GM12878 (cell line): ENCODE measurements around the gene PITRM1. TPM values are rescaled to one million over a fixed set of nuclear protein-coding genes. Genes with fewer than 3 reads are reported as not detected.

Experiments
- ATAC-seq: fragments of 200-7000 bp; cut with Tn5 transposase; 3 replicates; pipeline ENCODE4 v1.9.1; 2020; ENCODE audit warnings: mild to moderate bottlenecking, moderate library complexity
- BruUV-seq: library from RNA; stranded (reverse); fragments of 400-500 nt; replicated peaks from 2 replicates; lab custom pipeline; 2021; lab: Mats Ljungman, UMichigan
- CTCF ChIA-PET: fragments of 300-600 bp; sonication (Branson Sonifier 250); formaldehyde crosslinking; extraction: SDS; loops from one replicate; lab custom pipeline; 2021; ENCODE audit warnings: inconsistent platforms; lab: Yijun Ruan, JAX
- POLR2A ChIA-PET: fragments of 350-600 bp; formaldehyde crosslinking; extraction: SDS; loops from one replicate; lab custom pipeline; 2021; ENCODE audit warnings: inconsistent platforms; lab: Charles Lee
- RAD21 ChIA-PET: fragments of 300-600 bp; sonication (Branson Sonifier 250); formaldehyde crosslinking; loops from one replicate; lab custom pipeline; 2023; ENCODE audit warnings: antibody characterized with exemption; ENCODE audit not compliant: unreplicated experiment; lab: Charles Lee
- SMC1A ChIA-PET: fragments of 300-600 bp; sonication (Branson Sonifier 250); formaldehyde crosslinking; loops from one replicate; lab custom pipeline; 2023; ENCODE audit not compliant: unreplicated experiment, uncharacterized antibody; lab: Charles Lee
- DNase-seq: peaks from one replicate; pipeline ENCODE4 v3.0.0-alpha.2; 2011; ENCODE audit warnings: low read depth, low spot score
- FAIRE-seq: peaks from 3 replicates; lab custom pipeline; 2011; peaks lifted over from hg19 to GRCh38; lab: Jason Lieb, UNC
- H2AFZ ChIP-seq: 2 replicates; pipeline ENCODE4 v1.6.0; 2011; ENCODE audit warnings: low read depth, low read length, control low read depth; ENCODE audit not compliant: control insufficient read depth
- H3K27ac ChIP-seq: 2 replicates; pipeline ENCODE4 v1.5.1; 2011; ENCODE audit warnings: control low read depth; ENCODE audit not compliant: control insufficient read depth, insufficient read depth
- H3K27me3 ChIP-seq, 2 experiments: replicated peaks in 1 of 2; 2 replicates each; pipeline versions ENCODE4 v1.6.0 to v1.6.1; 2011; ENCODE audit warnings: low read length in 1 of 2; ENCODE audit not compliant: control insufficient read depth in 2 of 2, insufficient read depth in 2 of 2
- H3K36me3 ChIP-seq, 2 experiments: 2 replicates each; pipeline ENCODE4 v1.5.1; 2011; ENCODE audit warnings: low read length in 1 of 2; ENCODE audit not compliant: control insufficient read depth in 2 of 2, insufficient read depth in 2 of 2
- H3K4me1 ChIP-seq: 2 replicates; pipeline ENCODE4 v1.6.1; 2011; ENCODE audit warnings: mild to moderate bottlenecking, low read length, moderate library complexity, mixed read lengths; ENCODE audit not compliant: control insufficient read depth, insufficient read depth
- H3K4me2 ChIP-seq: 2 replicates; pipeline ENCODE4 v1.6.0; 2011; ENCODE audit warnings: control low read depth; ENCODE audit not compliant: control insufficient read depth, insufficient read depth
- H3K4me3 ChIP-seq: fragments of 200-600 bp; sonication (generic); 2 replicates; pipeline ENCODE4 v1.5.1; 2016
- H3K79me2 ChIP-seq: 2 replicates; pipeline ENCODE4 v1.6.0; 2011; ENCODE audit warnings: low read length; ENCODE audit not compliant: control insufficient read depth, insufficient read depth
- H3K9ac ChIP-seq: 2 replicates; pipeline ENCODE4 v1.8.0; 2011; ENCODE audit warnings: low read length, control low read depth, mixed read lengths; ENCODE audit not compliant: control insufficient read depth, insufficient read depth
- H3K9me3 ChIP-seq: replicated peaks from 3 replicates; pipeline ENCODE4 v1.5.1; 2011; ENCODE audit warnings: mild to moderate bottlenecking, low read length; ENCODE audit not compliant: control insufficient read depth, insufficient read depth
- H4K20me1 ChIP-seq: 2 replicates; pipeline ENCODE4 v1.6.0; 2011; ENCODE audit not compliant: control insufficient read depth, insufficient read depth
- CHD1 ChIP-seq: IDR thresholded peaks from 2 replicates; pipeline ENCODE4 v1.6.1; 2012; ENCODE audit warnings: low read depth, low read length, improper control_type of control experiment
- EGR1 ChIP-seq, 2 experiments: IDR thresholded peaks; 1 replicate in 1 of 2; 2 replicates in 1 of 2; pipeline ENCODE4 v1.6.1; 2011 to 2012; ENCODE audit warnings: low read depth in 2 of 2, low read length in 2 of 2, borderline replicate concordance in 1 of 2, mild to moderate bottlenecking in 1 of 2, moderate library complexity in 1 of 2
- ETV6 ChIP-seq, 2 experiments: fragments of 450-650 bp in 1 of 2; IDR thresholded peaks in 1 of 2; conservative IDR thresholded peaks in 1 of 2; 2 replicates each; pipeline ENCODE4 v1.6.1; 2014; ENCODE audit warnings: antibody characterized with exemption in 1 of 2, borderline replicate concordance in 1 of 2, low read depth in 1 of 2, mild to moderate bottlenecking in 1 of 2, moderate library complexity in 1 of 2
- HDAC6 ChIP-seq: fragments of 200-600 bp; sonication (generic); IDR thresholded peaks from one replicate; pipeline ENCODE4 v1.8.0; 2017; ENCODE audit warnings: antibody characterized with exemption; ENCODE audit not compliant: unreplicated experiment
- NFYA ChIP-seq: IDR thresholded peaks from 2 replicates; pipeline ENCODE4 v1.6.1; 2011; ENCODE audit warnings: low read depth, mild to moderate bottlenecking, low read length, improper control_type of control experiment, borderline replicate concordance
- PML ChIP-seq: IDR thresholded peaks from 2 replicates; pipeline ENCODE4 v1.6.1; 2012; ENCODE audit warnings: low read length, inconsistent platforms
- POLR2AphosphoS2 ChIP-seq: IDR thresholded peaks from 2 replicates; pipeline ENCODE4 v1.6.1; 2011; ENCODE audit warnings: low read depth, mild to moderate bottlenecking, low read length, improper control_type of control experiment, moderate library complexity
- SIN3A ChIP-seq: IDR thresholded peaks from 2 replicates; pipeline ENCODE4 v1.6.1; 2012; ENCODE audit warnings: low read depth, low read length, improper control_type of control experiment
- SMAD5 ChIP-seq: IDR thresholded peaks from 2 replicates; pipeline ENCODE4 v1.6.1; 2016; ENCODE audit warnings: antibody characterized with exemption, low read depth
- SMC3 ChIP-seq: IDR thresholded peaks from 2 replicates; pipeline ENCODE4 v1.6.1; 2011; ENCODE audit warnings: low read length, improper control_type of control experiment, borderline replicate concordance
- SP1 ChIP-seq: IDR thresholded peaks from one replicate; pipeline ENCODE4 v1.6.1; 2011; ENCODE audit warnings: low read depth, low read length
- STAT1 ChIP-seq: fragments of 450-650 bp; conservative IDR thresholded peaks from 2 replicates; pipeline ENCODE4 v1.6.1; 2014; ENCODE audit warnings: antibody characterized with exemption, mild to moderate bottlenecking
- TCF12 ChIP-seq: IDR thresholded peaks from 2 replicates; pipeline ENCODE4 v1.6.1; 2011; ENCODE audit warnings: low read depth, mild to moderate bottlenecking, low read length
- YBX1 ChIP-seq: fragments of 450-650 bp; IDR thresholded peaks from 2 replicates; pipeline ENCODE4 v1.6.1; 2016; ENCODE audit warnings: antibody characterized with exemption
- WGBS: methylation state at CpG from one replicate; pipeline ENCODE4 v1.1.6; 2016; ENCODE audit warnings: low lambda C conversion rate; ENCODE audit not compliant: insufficient replicate concordance, insufficient coverage; ENCODE audit errors: missing lambda C conversion rate; 5-methylcytosine and 5-hydroxymethylcytosine counted together
- in situ Hi-C: fragments of 300-500 bp; cut with MboI; formaldehyde crosslinking; loops from 9 replicates; pipeline ENCODE4 v1.14.3; 2018; ENCODE audit warnings: mixed read lengths
- intact Hi-C: fragments of 100-400 bp; cut with micrococcal nuclease; formaldehyde crosslinking; loops from one replicate; pipeline ENCODE4 v1.14.2; 2022; ENCODE audit not compliant: unreplicated experiment
- polyA plus RNA-seq, 11 experiments: library from polyadenylated mRNA; depleted of rRNA in 4 of 11; unstranded in 6 of 11; stranded (reverse) in 5 of 11; fragments of >200 nt; fragmentation: Nextera tagmentation in 4 of 11; fragmentation: Illumina TruSeq in 1 of 11; extraction: Ambion mirVana in 4 of 11; extraction: Trizol in 1 of 11; gene quantifications; 1 replicate in 1 of 11; 2 replicates in 10 of 11; pipeline versions ENCODE4 v1.2.1 to v1.2.3, GENCODE V29; 2011 to 2016; ENCODE audit warnings: inconsistent platforms in 2 of 11, missing spikeins in 2 of 11, low read depth in 1 of 11
- total RNA-seq, 4 experiments: library from RNA; depleted of rRNA in 3 of 4; stranded (reverse); fragments of >200 nt in 3 of 4; fragmentation: Illumina TruSeq in 1 of 4; extraction: Trizol in 1 of 4; gene quantifications; 2 replicates each; pipeline versions ENCODE4 v1.2.1 to v1.2.3, GENCODE V29; 2013 to 2021
- TF ChIP-seq, protein P1 (sequence below): fragments of 450-650 bp; IDR thresholded peaks from 2 replicates; pipeline ENCODE4 v1.6.1; 2014; ENCODE audit warnings: mild to moderate bottlenecking
- TF ChIP-seq, protein P2 (sequence below), 3 experiments: IDR thresholded peaks in 2 of 3; conservative IDR thresholded peaks in 1 of 3; 2 replicates each; pipeline ENCODE4 v1.5.1; 2011; ENCODE audit warnings: low read depth in 3 of 3, low read length in 3 of 3, mild to moderate bottlenecking in 3 of 3, control low read depth in 2 of 3, moderate library complexity in 2 of 3, inconsistent platforms in 1 of 3, mixed read lengths in 1 of 3; ENCODE audit not compliant: control insufficient read depth in 2 of 3, insufficient read depth in 1 of 3; ENCODE audit errors: extremely low read depth in 1 of 3
- TF ChIP-seq, protein P3 (sequence below): fragments of 150-350 bp; IDR thresholded peaks from 2 replicates; pipeline ENCODE4 v1.6.1; 2014; ENCODE audit warnings: mild to moderate bottlenecking, low read depth, low read length

Gene PITRM1
- total and polyA plus RNA-seq, 10 of the 15 experiments (the other 5 are each of a cell fraction or from before 2014, with no cell fraction given), result 15.5 to 53.0 (median 45.0) TPM

DNA sequence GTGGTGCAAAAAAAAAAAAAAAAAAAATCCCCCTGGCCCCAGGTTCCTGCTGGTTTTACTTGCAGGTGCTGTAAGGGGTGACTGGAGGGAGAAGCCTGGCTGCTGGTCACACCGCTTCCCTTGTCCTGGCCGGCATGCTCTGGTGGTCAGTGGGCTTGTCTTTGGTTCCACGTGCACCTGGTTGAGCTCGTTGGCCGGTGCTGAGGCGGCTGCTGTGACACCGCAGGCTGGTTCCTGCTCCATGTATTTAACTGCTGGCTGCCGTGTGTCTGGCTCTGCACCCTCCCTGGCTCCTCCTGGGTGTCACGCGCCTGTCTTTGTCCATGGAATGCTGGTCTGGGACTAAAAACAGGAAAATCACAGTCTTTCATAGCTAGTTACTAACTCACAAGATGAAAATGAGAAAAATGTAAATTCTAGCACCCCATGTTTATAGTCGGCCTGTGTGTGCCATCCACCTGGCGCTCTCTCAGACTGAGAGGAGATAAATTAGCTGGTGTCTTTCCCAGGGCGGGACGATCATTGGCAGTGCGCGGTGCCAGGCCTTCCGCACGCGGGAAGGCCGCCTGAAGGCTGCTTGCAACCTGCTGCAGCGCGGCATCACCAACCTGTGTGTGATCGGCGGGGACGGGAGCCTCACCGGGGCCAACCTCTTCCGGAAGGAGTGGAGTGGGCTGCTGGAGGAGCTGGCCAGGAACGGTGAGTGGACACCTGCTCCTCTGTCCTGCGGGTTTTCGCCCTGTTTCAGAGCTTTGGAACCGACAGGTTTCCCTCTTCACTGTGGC, 71.5 kb downstream of the PITRM1 start:
- ChIA-PET CTCF (interaction anchor here (0.8 kb wide), 1 partner anchor 20 kb away, joined by 3 read pairs; no protein-coding TSS in a partner anchor), POLR2A (interaction anchor here (0.6 kb wide), 1 partner anchor 17 kb away, joined by 3 read pairs; no protein-coding TSS in a partner anchor), RAD21 (no interaction called here), SMC1A (no interaction called here)
- Histone ChIP-seq H3K36me3 (peaks cover 40 to 50% of the 10 kb centered on the region in 2 experiments), H3K27ac (no peak overlapping the region), H3K4me2 (no peak overlapping the region), H3K27me3 (no peaks in the 10 kb centered on the region), H3K9ac (no peak overlapping the region), H3K4me1 (no peaks in the 10 kb centered on the region), H4K20me1 (no peaks in the 10 kb centered on the region), H3K4me3 (no peak overlapping the region), H3K79me2 (peaks cover 9% of the 10 kb centered on the region), H2AFZ (no peak overlapping the region), H3K9me3 (no peaks in the 10 kb centered on the region)
- intact Hi-C loops (no loop called here), in situ Hi-C loops (no loop called here)
- no peak for TF ChIP-seq NFYA
- TF ChIP-seq SIN3A, result no peak
- TF ChIP-seq STAT1, result no peak
- TF ChIP-seq SMAD5, result no peak
- TF ChIP-seq, protein P1, sequence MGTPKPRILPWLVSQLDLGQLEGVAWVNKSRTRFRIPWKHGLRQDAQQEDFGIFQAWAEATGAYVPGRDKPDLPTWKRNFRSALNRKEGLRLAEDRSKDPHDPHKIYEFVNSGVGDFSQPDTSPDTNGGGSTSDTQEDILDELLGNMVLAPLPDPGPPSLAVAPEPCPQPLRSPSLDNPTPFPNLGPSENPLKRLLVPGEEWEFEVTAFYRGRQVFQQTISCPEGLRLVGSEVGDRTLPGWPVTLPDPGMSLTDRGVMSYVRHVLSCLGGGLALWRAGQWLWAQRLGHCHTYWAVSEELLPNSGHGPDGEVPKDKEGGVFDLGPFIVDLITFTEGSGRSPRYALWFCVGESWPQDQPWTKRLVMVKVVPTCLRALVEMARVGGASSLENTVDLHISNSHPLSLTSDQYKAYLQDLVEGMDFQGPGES, result no peak
- no peak for TF ChIP-seq POLR2AphosphoS2
- no peak for TF ChIP-seq HDAC6
- TF ChIP-seq, protein P2, sequence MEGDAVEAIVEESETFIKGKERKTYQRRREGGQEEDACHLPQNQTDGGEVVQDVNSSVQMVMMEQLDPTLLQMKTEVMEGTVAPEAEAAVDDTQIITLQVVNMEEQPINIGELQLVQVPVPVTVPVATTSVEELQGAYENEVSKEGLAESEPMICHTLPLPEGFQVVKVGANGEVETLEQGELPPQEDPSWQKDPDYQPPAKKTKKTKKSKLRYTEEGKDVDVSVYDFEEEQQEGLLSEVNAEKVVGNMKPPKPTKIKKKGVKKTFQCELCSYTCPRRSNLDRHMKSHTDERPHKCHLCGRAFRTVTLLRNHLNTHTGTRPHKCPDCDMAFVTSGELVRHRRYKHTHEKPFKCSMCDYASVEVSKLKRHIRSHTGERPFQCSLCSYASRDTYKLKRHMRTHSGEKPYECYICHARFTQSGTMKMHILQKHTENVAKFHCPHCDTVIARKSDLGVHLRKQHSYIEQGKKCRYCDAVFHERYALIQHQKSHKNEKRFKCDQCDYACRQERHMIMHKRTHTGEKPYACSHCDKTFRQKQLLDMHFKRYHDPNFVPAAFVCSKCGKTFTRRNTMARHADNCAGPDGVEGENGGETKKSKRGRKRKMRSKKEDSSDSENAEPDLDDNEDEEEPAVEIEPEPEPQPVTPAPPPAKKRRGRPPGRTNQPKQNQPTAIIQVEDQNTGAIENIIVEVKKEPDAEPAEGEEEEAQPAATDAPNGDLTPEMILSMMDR (IDR thresholded peaks at IDR 0.05 in 2 of 3, conservative IDR thresholded peaks at IDR 0.05 in 1 of 3; ENCODE audit: control insufficient read depth in 2 of 3, extremely low read depth in 1 of 3, insufficient read depth in 1 of 3, low read depth in 3 of 3, low read length in 3 of 3), result no peak
- no peak for TF ChIP-seq ETV6 (conservative IDR thresholded peaks at IDR 0.05 in 1 of 2, IDR thresholded peaks at IDR 0.05 in 1 of 2; ENCODE audit: borderline replicate concordance in 1 of 2, low read depth in 1 of 2)
- no peak for TF ChIP-seq PML
- no peak for TF ChIP-seq TCF12
- TF ChIP-seq SMC3, result no peak
- no peak for TF ChIP-seq SP1
- no peak for TF ChIP-seq CHD1
- TF ChIP-seq, protein P3, sequence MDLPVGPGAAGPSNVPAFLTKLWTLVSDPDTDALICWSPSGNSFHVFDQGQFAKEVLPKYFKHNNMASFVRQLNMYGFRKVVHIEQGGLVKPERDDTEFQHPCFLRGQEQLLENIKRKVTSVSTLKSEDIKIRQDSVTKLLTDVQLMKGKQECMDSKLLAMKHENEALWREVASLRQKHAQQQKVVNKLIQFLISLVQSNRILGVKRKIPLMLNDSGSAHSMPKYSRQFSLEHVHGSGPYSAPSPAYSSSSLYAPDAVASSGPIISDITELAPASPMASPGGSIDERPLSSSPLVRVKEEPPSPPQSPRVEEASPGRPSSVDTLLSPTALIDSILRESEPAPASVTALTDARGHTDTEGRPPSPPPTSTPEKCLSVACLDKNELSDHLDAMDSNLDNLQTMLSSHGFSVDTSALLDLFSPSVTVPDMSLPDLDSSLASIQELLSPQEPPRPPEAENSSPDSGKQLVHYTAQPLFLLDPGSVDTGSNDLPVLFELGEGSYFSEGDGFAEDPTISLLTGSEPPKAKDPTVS, result no peak
- TF ChIP-seq YBX1, result no peak
- no peak for TF ChIP-seq EGR1 (IDR thresholded peaks at IDR 0.05; ENCODE audit: borderline replicate concordance in 1 of 2, low read depth in 2 of 2, low read length in 2 of 2)
- FAIRE-seq (no peak), DNase-seq (no peak), ATAC-seq (no peak)
- no TSS peak for BruUV-seq
- 98% methylated on average over 30 of the region's 31 CpGs for WGBS
